ENCODE measurements around the gene RELCH. TPM values are rescaled to one million over a fixed set of nuclear protein-coding genes. Genes with fewer than 3 reads are reported as not detected.

Gene RELCH
- total RNA-seq, 2 experiments from 2014 or later = 18.4 to 21.7 TPM

GRCh38 chr18:62338446-62339105 is 151.5 kb downstream of the RELCH start:
- ATAC-seq (no peak), DNase-seq (no peak)
- H3K27me3 Mint-ChIP-seq = peaks cover 33% of the 10 kb centered on the region
- ChIA-PET CTCF (interaction anchor here (1.4 kb wide), 1 partner anchor 82 kb away, joined by 3 read pairs; no protein-coding TSS in a partner anchor), POLR2A (interaction anchor here (0.7 to 1.2 kb wide), 5 partner anchors 9 to 22 kb away, joined by 3 to 4 read pairs (median 3); no protein-coding TSS in a partner anchor)
- H3K27ac Mint-ChIP-seq = no peak overlapping the region
- TF ChIP-seq CTCF (IDR thresholded peaks at IDR 0.05) = no peak
- peaks cover 12% of the 10 kb centered on the region for H3K4me1 Mint-ChIP-seq (ENCODE audit: low read depth)
- intact Hi-C loops (cut with micrococcal nuclease) = no loop called here
- H3K4me3 Mint-ChIP-seq = no peak overlapping the region
- H3K9me3 Mint-ChIP-seq = no peaks in the 10 kb centered on the region
- no peaks in the 10 kb centered on the region for H3K36me3 Mint-ChIP-seq (ENCODE audit: low read depth)

- ATAC-seq = peak; percentile 91
- peaks cover 12% of the 10 kb centered on the region for H3K4me1 Mint-ChIP-seq (ENCODE audit: low read depth)
- intact Hi-C loops (cut with micrococcal nuclease) = no loop called here
These were observed 152.3 kb downstream of the RELCH start for GRCh38 chr18:62339106-62339988.

GRCh38 chr18:62340996-62341395 is 153.9 kb downstream of the RELCH start:
- Mint-ChIP-seq H3K36me3 (ENCODE audit: low read depth) (no peaks in the 10 kb centered on the region), H3K27ac (no peak overlapping the region), H3K4me3 (no peak overlapping the region), H3K27me3 (peaks cover 32% of the 10 kb centered on the region), H3K4me1 (ENCODE audit: low read depth) (peaks cover 12% of the 10 kb centered on the region), H3K9me3 (no peaks in the 10 kb centered on the region)
- intact Hi-C loops (cut with micrococcal nuclease) = no loop called here
- no peak for DNase-seq
- no peak for ATAC-seq
- CTCF ChIA-PET = interaction anchor here (1.3 to 1.8 kb wide), 2 partner anchors 12 to 17 kb away, joined by 4 to 6 read pairs; partner anchors contain the start of gene TNFRSF11A
- POLR2A ChIA-PET = no interaction called here
- TF ChIP-seq CTCF (IDR thresholded peaks at IDR 0.05) = no peak

More at GRCh38 chr18:62339106-62339988, 152.3 kb downstream of the RELCH start:
- DNase-seq = peak; percentile 34
- no peaks in the 10 kb centered on the region for H3K9me3 Mint-ChIP-seq
- H3K4me3 Mint-ChIP-seq = no peak overlapping the region
- POLR2A ChIA-PET = interaction anchor here (0.7 to 1.2 kb wide), 5 partner anchors 9 to 23 kb away, joined by 3 to 4 read pairs (median 3); no protein-coding TSS in a partner anchor
- CTCF ChIA-PET = interaction anchor here (1.4 to 1.8 kb wide), 2 partner anchors 14 to 81 kb away, joined by 3 to 4 read pairs; no protein-coding TSS in a partner anchor
- no peak for TF ChIP-seq CTCF (IDR thresholded peaks at IDR 0.05)
- H3K27me3 Mint-ChIP-seq = peaks cover 33% of the 10 kb centered on the region
- no peaks in the 10 kb centered on the region for H3K36me3 Mint-ChIP-seq (ENCODE audit: low read depth)
- no peak overlapping the region for H3K27ac Mint-ChIP-seq

DNA sequence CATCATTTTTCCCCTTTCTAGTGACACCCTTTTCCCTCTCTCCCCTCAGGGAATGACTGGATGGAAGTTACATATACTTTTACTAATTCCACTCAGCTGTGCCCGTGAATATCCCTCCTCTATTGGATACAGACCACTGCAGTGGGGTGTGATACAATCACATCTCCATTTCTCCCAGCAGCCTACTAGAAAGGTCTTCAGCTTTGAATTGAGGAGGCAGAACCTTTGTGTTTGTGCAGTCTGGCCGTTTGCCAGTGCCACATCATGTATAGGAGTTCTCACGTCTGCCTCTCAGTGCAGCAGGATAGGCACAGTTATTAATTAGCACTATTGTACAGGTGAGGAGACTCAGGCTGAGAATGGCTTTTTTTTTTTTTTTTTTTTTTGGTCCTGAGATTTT is 154.4 kb downstream of the RELCH start:
- Mint-ChIP-seq H3K9me3 (no peaks in the 10 kb centered on the region), H3K27ac (no peak overlapping the region), H3K36me3 (ENCODE audit: low read depth) (no peaks in the 10 kb centered on the region), H3K27me3 (peaks cover 32% of the 10 kb centered on the region), H3K4me3 (no peak overlapping the region), H3K4me1 (ENCODE audit: low read depth) (peaks cover 12% of the 10 kb centered on the region)
- TF ChIP-seq CTCF (IDR thresholded peaks at IDR 0.05) = no peak
- intact Hi-C loops (cut with micrococcal nuclease) = no loop called here
- ATAC-seq (no peak), DNase-seq (no peak)
- CTCF ChIA-PET = interaction anchor here (1.8 kb wide), 1 partner anchor 12 kb away, joined by 4 read pairs; no protein-coding TSS in a partner anchor
- POLR2A ChIA-PET = no interaction called here

Data from activated CD8-positive, alpha-beta T cell treated with anti-CD3 and anti-CD28 coated beads for 36 hours (primary cell).